HG03575 (cell line): ENCODE measurements around the gene DDX4.

Experiments
- ATAC-seq: cut with Tn5 transposase; IDR thresholded peaks from one replicate; pipeline ENCODE4 v1.9.1; 2021; ENCODE audit not compliant: unreplicated experiment, insufficient number of reproducible peaks, low FRiP score; ENCODE audit errors: extremely low read depth

Gene DDX4

DNA sequence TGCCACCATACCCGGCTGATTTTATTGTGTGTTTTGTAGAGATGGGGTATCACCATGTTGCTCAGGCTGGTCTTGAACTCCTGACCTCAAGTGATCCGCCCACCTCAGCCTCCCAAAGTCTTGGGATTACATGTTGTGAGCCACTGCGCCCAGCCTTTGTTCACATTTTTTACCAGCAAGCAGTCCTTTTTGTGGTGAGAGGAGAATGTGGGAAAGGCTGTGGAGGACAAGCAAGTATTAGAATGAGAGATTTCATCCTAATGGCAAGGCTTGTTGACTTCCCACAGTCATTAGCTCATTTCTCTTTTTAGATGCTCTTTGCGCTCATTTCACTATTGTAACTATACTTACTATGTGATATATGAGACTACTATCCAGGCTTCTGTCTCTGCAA, 119.4 kb downstream of the DDX4 start:
- no peak for ATAC-seq

DNA sequence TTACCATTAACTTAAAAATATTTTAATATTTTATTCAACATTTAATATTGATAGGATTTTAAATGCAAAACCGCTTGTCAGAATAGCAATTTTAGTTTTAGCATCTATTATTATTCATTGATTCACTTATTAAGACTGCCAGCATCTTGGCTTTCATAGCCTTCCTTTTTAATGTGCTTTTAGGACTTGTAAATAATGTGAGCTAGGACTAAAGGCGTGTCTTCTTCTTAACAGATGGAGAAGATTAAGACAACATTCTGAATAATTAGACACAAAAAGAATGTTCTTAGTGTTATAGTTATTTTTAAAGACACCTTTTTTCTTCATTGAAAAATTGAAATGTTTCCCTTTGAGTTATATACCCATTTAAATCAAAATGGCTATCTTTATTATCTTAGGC, 120.2 kb downstream of the DDX4 start:
- no peak for ATAC-seq

DNA sequence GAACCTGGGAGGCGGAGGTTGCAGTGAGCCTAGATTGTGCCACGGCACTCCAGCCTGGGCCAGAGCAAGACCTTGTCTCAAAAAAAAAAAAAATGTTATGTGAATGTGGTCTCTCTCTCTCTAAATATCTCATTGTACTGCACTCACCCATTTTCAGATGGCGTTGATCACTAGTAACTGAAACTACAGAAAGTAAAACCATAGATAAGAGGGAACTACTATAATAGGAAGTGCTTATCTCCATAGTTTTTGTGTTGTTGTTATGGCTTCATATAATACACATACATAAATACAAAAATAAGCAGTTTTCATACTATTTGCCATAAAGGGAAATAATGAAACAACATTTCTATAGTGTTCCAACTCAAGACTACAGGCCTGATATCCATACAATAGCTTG, 122.4 kb downstream of the DDX4 start:
- ATAC-seq = no peak

DNA sequence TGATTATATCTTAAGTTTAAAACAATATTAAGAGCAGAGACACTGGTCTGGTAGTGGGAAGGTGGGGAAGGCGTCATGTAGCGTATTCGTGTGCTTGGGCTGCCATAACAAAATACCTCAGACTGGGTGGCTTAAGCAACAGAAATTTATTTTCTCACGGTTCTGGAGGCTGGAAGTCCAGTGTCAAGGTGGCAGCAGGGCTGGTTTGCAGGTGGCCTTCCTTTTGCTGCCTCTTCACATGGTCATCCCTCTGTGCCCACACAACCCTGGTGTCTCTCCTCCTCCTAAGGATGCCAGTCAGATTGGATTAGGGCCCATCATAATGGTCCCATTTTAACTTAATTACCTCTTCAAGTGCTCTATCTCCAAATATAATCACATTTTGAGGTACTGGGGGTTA, 122.8 kb downstream of the DDX4 start:
- no peak for ATAC-seq

DNA sequence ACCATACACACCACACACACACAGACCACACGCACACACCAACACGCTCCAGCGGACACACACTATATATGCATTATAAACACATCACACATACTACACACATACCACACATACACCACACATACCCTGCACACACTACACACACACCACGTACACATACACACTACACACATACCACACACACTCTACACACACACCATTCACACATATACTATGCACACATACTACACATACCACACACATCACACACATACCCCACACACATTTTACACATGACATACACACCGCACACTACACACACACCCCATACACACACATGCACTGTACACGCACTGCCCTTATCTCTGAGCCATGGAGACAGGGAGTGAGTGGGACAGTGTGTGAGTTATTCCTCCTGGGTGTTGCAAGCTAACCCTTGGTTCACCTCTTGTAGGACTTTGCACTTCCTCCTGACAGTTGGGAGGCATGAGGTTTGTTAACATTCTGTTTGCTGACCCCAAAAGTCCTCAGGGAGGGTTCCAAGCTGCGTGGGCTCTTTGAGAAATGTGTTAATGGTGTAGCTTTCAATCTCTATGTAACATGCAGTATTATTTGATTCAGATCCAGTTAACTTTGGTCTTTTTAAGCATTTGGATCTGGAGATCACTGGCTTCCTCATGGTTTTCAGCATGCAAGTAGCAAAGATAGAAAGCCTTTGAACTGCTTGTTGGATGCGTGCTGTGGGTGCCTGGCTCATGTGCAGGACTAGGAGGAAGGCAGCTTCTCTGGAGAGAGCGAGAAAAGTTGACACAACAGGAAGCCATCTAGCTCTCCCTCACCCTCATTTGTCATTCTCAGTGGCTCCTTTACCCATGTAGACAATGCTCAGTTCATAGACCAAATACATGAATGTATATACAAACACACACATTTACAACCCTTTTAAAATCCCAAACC, 127.0 kb downstream of the DDX4 start:
- no peak for ATAC-seq

DNA sequence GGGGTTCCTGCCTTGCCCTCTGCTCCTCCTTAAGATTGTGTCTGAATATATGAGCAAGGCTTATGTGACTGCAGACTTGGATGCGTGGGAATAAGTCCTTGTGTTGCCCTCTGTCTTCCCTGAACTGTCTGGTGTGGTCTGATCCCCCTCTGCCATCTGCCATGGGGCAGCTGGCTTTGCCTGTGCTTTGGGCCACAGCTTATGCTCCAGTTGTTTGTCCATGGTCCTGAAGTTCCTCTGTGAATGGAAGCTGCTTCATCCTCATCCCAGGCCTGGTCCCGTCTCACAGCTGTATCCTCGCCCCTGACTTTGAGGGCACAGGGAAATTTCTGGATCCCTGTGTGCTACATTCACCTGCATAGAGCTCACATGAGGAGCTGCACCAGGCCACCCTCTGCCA, 128.0 kb downstream of the DDX4 start:
- ATAC-seq = no peak

DNA sequence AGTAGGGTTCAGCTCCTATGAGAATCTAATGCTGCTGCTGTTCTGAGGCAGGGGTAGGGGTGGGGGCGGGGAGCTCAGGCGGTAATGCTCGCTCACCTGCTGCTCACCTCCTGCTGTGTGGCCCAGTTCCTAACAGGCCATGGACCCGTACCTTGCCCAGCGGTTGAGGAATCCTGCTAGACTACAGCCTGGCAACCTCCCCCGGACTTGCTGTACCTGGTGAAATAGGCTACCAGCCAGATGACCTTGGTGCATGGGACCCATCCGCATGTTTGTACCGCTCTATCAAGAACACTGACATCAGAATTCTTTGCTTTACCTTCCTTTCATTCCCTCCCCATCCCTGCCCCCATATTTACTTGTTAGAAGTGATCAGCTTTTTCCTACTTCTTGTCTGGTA, 128.6 kb downstream of the DDX4 start:
- no peak for ATAC-seq
